Measurements from ENCODE around the gene BABAM2. TPM values are rescaled to one million over a fixed set of nuclear protein-coding genes. Genes with fewer than 3 reads are reported as not detected.
"Not testable (repeated sequence)": the region's sequence is repeated elsewhere in the genome, so short reads cannot be mapped to it uniquely, and the experiment has no call there.

BABAM2 gene
- polyA plus RNA-seq, 3 donors from 2014 or later: 52.4 to 89.2 (median 74.1) TPM

DNA sequence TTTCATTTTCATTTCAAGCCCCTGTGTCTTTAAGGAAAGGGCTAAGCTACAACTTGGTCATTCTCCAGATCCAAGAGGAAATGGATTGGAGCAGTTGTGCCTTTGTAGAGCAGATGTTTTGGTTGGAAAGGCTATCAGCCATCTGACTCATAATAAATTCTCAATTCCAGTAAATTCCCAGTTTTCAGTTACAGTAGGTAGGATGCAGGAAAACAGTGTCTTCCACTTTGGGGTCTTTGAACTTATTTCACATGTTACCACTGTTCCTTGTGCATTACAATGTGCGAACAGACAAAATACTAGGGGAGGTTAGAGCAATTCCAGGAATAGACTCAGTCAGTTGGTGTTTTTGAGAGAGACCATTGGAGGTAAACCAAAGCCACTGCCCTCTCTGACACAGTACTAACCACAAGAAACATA is 211.9 kb downstream of the BABAM2 start:
- Mint-ChIP-seq H3K27me3 (ENCODE audit: low read depth in 3 of 3) (peaks cover 0 to 2% (median 0%) of the 10 kb centered on the region in 3 donors), H3K27ac (no peak overlapping the region), H3K4me3 (no peak overlapping the region), H3K9me3 (no peaks in the 10 kb centered on the region), H3K4me1 (peaks cover 6% of the 10 kb centered on the region in 2 donors), H3K36me3 (no peaks in the 10 kb centered on the region)
- DNase-seq: no peak

DNA sequence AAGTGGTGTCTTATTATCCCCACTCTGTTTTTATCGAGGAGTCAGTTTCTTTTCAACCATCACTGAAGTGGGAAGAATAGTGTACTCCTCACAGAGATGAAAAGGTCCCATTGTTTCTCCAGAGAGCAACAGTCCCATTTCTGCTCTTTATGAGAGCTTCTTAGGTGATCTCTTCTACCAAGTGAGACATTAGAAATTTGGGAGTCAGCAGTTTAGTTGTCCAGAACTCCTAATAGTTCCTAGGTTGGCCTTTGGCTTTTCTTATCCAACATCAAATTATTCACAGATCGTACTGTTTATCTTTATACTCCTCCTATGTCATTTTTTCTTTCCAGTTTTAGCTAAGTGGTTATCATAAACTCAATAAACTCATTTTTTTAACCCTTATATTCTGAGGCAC is 213.1 kb downstream of the BABAM2 start:
- Mint-ChIP-seq H3K4me1 (peaks cover 6% of the 10 kb centered on the region in 2 donors), H3K27ac (no peak overlapping the region), H3K9me3 (no peaks in the 10 kb centered on the region), H3K27me3 (ENCODE audit: low read depth in 3 of 3) (peaks cover 0 to under 1% (median 0%) of the 10 kb centered on the region in 3 donors), H3K4me3 (no peak overlapping the region), H3K36me3 (no peaks in the 10 kb centered on the region)
- no peak for DNase-seq

DNA sequence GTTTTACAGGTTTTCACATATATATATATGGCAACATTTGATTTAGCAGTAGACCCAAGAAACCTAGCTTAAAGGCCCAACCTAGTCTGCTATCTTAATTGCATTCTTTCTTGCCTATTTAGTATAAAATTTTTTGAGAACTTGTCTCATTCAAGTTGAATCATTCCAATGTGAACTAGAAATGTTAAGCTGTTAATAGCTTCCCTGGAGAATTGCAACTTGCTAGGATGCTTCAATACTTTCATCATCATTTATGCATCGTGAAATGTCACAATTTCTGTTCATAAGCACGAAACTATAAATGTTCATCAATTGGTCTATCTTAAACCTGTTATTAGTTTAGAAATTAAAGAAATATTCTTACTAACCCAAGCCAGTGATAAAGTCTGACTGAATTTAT is 217.6 kb downstream of the BABAM2 start:
- DNase-seq: no peak
- H3K27ac Mint-ChIP-seq: no peak overlapping the region
- peaks cover 0 to 1% of the 10 kb centered on the region in 2 donors for H3K4me1 Mint-ChIP-seq
- no peaks in the 10 kb centered on the region for H3K9me3 Mint-ChIP-seq
- H3K4me3 Mint-ChIP-seq: no peak overlapping the region
- peaks cover 0 to 6% (median 0%) of the 10 kb centered on the region in 3 donors for H3K36me3 Mint-ChIP-seq
- no peaks in the 10 kb centered on the region for H3K27me3 Mint-ChIP-seq (ENCODE audit: low read depth in 3 of 3)

GRCh38 chr2:28113771-28114170 is 223.2 kb downstream of the BABAM2 start:
- H3K9me3 Mint-ChIP-seq; H3K4me1 Mint-ChIP-seq; H3K4me3 Mint-ChIP-seq; H3K27me3 Mint-ChIP-seq (ENCODE audit: low read depth in 3 of 3); H3K27ac Mint-ChIP-seq; DNase-seq: not testable (repeated sequence)
- peaks cover 0 to 13% (median 0%) of the 10 kb centered on the region in 3 donors for H3K36me3 Mint-ChIP-seq

DNA sequence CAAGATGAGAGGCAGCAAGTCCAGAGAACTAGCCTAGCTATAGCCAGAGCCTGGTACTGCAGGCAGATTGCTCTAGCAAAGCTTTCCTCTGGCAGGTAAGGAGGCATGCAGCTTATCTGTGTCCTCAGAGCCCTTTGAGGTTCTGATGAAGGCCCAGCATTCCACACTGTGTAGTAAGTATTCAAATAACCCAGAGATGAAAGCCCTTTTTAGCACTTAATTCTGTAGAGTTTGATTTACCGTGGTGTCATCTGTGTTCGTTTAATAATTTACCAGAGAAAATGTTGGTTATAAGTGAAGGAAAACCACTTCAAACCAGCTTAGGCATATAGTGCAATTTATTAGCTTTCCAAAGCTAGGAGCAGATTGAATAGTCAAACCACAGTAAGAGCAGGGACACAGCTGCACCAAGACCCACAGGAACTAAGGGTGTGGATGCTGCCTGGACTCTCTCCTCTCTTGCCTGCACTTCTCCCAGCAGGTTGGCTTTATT is 226.6 kb downstream of the BABAM2 start:
- H3K9me3 Mint-ChIP-seq: no peaks in the 10 kb centered on the region
- H3K4me3 Mint-ChIP-seq: no peak overlapping the region
- peaks cover 4 to 6% of the 10 kb centered on the region in 2 donors for H3K4me1 Mint-ChIP-seq
- H3K27ac Mint-ChIP-seq: no peak overlapping the region
- peaks cover 0 to 13% (median 0%) of the 10 kb centered on the region in 3 donors for H3K36me3 Mint-ChIP-seq
- no peaks in the 10 kb centered on the region for H3K27me3 Mint-ChIP-seq (ENCODE audit: low read depth in 3 of 3)
- no peak for DNase-seq

- Mint-ChIP-seq H3K9me3 (no peaks in the 10 kb centered on the region), H3K4me1 (peaks cover 3 to 6% of the 10 kb centered on the region in 2 donors), H3K4me3 (no peak overlapping the region), H3K27me3 (ENCODE audit: low read depth in 3 of 3) (no peaks in the 10 kb centered on the region), H3K36me3 (peaks cover 0 to 8% (median 0%) of the 10 kb centered on the region in 3 donors), H3K27ac (peak overlapping the region in 1 of 6 donors; percentile 3)
- no peak for DNase-seq
These were observed 229.1 kb downstream of the BABAM2 start for GRCh38 chr2:28119631-28120030.

GRCh38 chr2:28128281-28128950 is 237.9 kb downstream of the BABAM2 start:
- Mint-ChIP-seq H3K4me3 (no peak overlapping the region), H3K9me3 (no peaks in the 10 kb centered on the region), H3K36me3 (peaks cover 12 to 18% (median 15%) of the 10 kb centered on the region in 3 donors), H3K27ac (no peak overlapping the region), H3K4me1 (no peaks in the 10 kb centered on the region), H3K27me3 (ENCODE audit: low read depth in 3 of 3) (no peaks in the 10 kb centered on the region)
- no peak for DNase-seq

DNA sequence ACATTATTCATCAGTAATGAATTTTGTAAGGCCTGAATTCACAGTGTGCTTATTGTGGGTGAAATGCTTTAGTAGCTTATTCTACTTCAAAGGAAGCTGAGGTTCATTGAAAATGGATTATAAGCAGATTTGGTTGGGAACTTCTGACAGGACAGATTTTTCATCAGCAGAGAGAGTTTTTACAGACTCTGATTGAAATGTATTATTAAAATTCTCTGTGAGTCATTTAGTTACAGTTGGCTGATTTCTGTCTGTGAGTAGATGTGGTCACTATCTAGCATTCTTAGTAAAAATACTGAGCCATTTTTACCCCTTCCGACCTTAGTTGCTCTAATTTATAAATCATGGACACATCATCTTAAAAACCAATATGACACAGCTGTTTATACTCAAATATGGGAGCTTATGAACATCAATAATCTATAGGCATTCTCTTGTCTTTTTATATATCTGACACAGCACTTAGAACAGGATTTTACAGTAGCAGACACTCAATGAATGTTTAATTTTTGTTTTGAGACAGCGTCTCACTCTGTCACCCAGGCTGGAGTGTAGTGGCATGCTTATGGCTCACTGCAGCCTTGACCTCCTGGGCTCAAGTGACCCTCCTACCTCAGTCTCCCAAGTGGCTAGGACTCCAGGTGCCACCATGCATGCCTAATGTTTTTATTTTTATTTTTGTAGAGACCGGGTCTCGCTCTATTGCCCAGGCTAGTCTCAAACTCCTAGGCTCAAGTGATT is 239.6 kb downstream of the BABAM2 start:
- no peak overlapping the region for H3K4me3 Mint-ChIP-seq
- H3K36me3 Mint-ChIP-seq: peaks cover 12 to 18% (median 15%) of the 10 kb centered on the region in 3 donors
- no peak overlapping the region for H3K27ac Mint-ChIP-seq
- H3K9me3 Mint-ChIP-seq: no peaks in the 10 kb centered on the region
- peaks cover 9 to 10% of the 10 kb centered on the region in 2 donors for H3K4me1 Mint-ChIP-seq
- no peak for DNase-seq
- H3K27me3 Mint-ChIP-seq (ENCODE audit: low read depth in 3 of 3): no peaks in the 10 kb centered on the region

GRCh38 chr2:28133778-28134177 is 243.2 kb downstream of the BABAM2 start:
- H3K9me3 Mint-ChIP-seq: no peaks in the 10 kb centered on the region
- H3K4me3 Mint-ChIP-seq: no peak overlapping the region
- no peak overlapping the region for H3K27ac Mint-ChIP-seq
- peaks cover 25% of the 10 kb centered on the region in 2 donors for H3K4me1 Mint-ChIP-seq
- H3K27me3 Mint-ChIP-seq (ENCODE audit: low read depth in 3 of 3): no peaks in the 10 kb centered on the region
- no peak for DNase-seq
- H3K36me3 Mint-ChIP-seq: peaks cover 11 to 14% (median 12%) of the 10 kb centered on the region in 3 donors

GRCh38 chr2:28134262-28134812 is 243.8 kb downstream of the BABAM2 start:
- DNase-seq: no peak
- no peak overlapping the region for H3K4me3 Mint-ChIP-seq

DNA sequence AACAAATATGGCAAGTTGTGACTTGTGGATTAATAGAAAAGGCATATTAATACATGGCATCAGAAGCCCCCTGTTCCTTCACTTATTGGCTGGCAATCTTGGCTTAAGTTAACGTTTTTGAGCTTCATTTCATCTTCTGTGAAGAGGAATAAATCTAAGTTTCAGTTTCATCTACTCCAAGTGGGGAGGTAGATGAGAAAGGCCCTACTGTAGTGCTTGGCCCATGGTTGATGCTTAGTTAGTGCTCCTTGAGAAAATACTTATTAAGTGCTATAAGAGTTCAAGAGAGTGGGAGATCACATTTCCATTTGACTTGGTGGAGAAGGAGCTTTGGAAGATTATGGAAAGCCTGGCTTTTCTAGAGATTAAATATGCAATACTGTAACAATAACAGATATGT is 244.3 kb downstream of the BABAM2 start:
- peak overlapping the region in 5 of 6 donors; percentile 2 to 45 (median 3) for H3K27ac Mint-ChIP-seq
- peaks cover 25% of the 10 kb centered on the region in 2 donors for H3K4me1 Mint-ChIP-seq
- H3K9me3 Mint-ChIP-seq: no peaks in the 10 kb centered on the region
- no peak overlapping the region for H3K4me3 Mint-ChIP-seq
- peaks cover 14 to 15% (median 15%) of the 10 kb centered on the region in 3 donors for H3K36me3 Mint-ChIP-seq
- no peaks in the 10 kb centered on the region for H3K27me3 Mint-ChIP-seq (ENCODE audit: low read depth in 3 of 3)
- DNase-seq: no peak

More at GRCh38 chr2:28134262-28134812, 243.8 kb downstream of the BABAM2 start:
- Mint-ChIP-seq H3K27ac (peak overlapping the region in 5 of 6 donors; percentile 3 to 45 (median 15)), H3K36me3 (peaks cover 13 to 15% (median 14%) of the 10 kb centered on the region in 3 donors), H3K27me3 (ENCODE audit: low read depth in 3 of 3) (no peaks in the 10 kb centered on the region), H3K4me1 (peaks cover 25% of the 10 kb centered on the region in 2 donors), H3K9me3 (no peaks in the 10 kb centered on the region)

- Mint-ChIP-seq H3K9me3 (no peaks in the 10 kb centered on the region), H3K4me3 (peak overlapping the region in 2 of 5 donors; percentile 1 to 8)
These were observed 244.8 kb downstream of the BABAM2 start for GRCh38 chr2:28135324-28135723.

GRCh38 chr2:28135799-28136198 is 245.3 kb downstream of the BABAM2 start:
- Mint-ChIP-seq H3K27ac (peak overlapping the region in 2 of 6 donors; percentile 2 to 40), H3K27me3 (ENCODE audit: low read depth in 3 of 3) (no peaks in the 10 kb centered on the region), H3K36me3 (peaks cover 10 to 15% (median 15%) of the 10 kb centered on the region in 3 donors), H3K9me3 (no peaks in the 10 kb centered on the region), H3K4me3 (no peak overlapping the region), H3K4me1 (peaks cover 25% of the 10 kb centered on the region in 2 donors)
- no peak for DNase-seq

More at GRCh38 chr2:28135324-28135723, 244.8 kb downstream of the BABAM2 start:
- Mint-ChIP-seq H3K4me1 (peaks cover 25% of the 10 kb centered on the region in 2 donors), H3K27ac (peak overlapping the region; percentile 1 to 40 (median 19)), H3K36me3 (peaks cover 10 to 15% (median 15%) of the 10 kb centered on the region in 3 donors), H3K27me3 (ENCODE audit: low read depth in 3 of 3) (no peaks in the 10 kb centered on the region)
- DNase-seq: peak; percentile 4 to 25 (median 5)

- no peak overlapping the region for H3K27ac Mint-ChIP-seq
- H3K4me1 Mint-ChIP-seq: peaks cover 25% of the 10 kb centered on the region in 2 donors
- no peak for DNase-seq
- H3K36me3 Mint-ChIP-seq: peaks cover 10 to 15% (median 13%) of the 10 kb centered on the region in 3 donors
- no peaks in the 10 kb centered on the region for H3K27me3 Mint-ChIP-seq (ENCODE audit: low read depth in 3 of 3)
- H3K4me3 Mint-ChIP-seq: no peak overlapping the region
- H3K9me3 Mint-ChIP-seq: no peaks in the 10 kb centered on the region
These were observed 246.0 kb downstream of the BABAM2 start for GRCh38 chr2:28136556-28136955.
